ENCODE measurements around the gene OR14K1. TPM values are rescaled to one million over a fixed set of nuclear protein-coding genes. Genes with fewer than 3 reads are reported as not detected.

Gene OR14K1
- total RNA-seq, 4 donors from 2014 or later = not detected

DNA sequence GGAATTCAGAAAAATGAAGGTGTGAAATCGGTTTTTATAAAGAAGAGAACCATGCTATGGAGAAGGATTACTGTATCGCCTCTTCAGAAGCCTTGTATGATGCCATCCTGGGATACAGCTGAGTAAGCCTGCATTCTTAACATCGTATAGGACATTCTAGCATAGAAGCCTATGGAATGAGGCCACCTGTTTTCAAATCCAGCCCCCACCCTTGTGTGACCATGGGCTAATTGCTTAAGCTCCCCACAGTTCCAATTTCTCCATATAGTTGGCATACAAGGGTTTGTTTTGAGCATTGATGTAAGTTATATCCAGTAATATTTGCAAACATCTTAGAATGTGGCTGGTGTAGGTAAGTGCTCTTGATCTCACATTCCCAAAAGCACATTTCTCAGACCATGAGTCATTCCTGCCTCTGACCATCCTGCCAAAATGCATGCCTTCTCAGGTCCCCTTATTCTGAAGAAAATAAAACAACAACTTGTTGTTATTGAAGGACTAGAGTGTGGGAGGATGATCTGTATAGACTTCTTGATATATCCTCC lies 8.0 kb downstream of the OR14K1 start:
- TF ChIP-seq, protein P1, sequence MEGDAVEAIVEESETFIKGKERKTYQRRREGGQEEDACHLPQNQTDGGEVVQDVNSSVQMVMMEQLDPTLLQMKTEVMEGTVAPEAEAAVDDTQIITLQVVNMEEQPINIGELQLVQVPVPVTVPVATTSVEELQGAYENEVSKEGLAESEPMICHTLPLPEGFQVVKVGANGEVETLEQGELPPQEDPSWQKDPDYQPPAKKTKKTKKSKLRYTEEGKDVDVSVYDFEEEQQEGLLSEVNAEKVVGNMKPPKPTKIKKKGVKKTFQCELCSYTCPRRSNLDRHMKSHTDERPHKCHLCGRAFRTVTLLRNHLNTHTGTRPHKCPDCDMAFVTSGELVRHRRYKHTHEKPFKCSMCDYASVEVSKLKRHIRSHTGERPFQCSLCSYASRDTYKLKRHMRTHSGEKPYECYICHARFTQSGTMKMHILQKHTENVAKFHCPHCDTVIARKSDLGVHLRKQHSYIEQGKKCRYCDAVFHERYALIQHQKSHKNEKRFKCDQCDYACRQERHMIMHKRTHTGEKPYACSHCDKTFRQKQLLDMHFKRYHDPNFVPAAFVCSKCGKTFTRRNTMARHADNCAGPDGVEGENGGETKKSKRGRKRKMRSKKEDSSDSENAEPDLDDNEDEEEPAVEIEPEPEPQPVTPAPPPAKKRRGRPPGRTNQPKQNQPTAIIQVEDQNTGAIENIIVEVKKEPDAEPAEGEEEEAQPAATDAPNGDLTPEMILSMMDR (IDR thresholded peaks at IDR 0.05; ENCODE audit: low read depth) = no peak

DNA sequence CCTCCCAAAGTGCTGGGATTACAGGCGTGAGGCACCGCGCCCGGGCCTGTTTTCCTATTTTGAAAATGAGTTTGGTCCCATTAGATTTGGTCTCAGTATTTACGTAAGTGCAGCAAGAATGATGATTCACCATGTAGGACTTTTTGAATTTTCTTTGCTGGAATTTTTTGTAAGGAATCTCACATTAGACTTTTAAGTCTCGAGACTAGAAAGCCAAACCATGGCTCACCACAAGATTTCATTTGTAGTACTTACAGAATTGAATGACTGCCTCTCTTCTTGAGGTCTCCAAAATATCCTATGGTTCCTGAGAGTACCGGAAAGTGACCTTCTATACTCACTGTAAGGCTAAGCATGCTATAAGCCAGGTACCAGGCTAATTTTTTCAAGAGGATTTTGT lies 9.2 kb downstream of the OR14K1 start:
- TF ChIP-seq, protein P1 (IDR thresholded peaks at IDR 0.05; ENCODE audit: low read depth) = no peak

DNA sequence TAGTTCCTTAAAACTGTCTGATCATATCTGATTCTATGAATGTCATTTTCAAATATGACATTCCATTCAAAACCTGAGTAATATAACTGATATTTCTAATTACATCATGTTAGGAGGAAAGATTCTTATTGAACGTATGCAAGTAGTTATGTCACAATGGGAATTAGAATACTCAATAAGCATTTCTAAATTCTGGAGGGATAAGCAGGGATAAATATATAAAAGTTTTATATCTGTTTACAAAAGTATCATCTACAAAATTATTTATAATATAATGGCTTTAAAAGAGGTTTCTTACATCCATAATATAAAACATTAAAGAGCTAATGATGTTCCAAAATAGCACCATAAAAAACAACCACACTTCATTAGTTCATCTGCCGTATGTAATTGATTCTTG lies 9.6 kb downstream of the OR14K1 start, which contains the start of gene OR14A2:
Gene OR14A2, minus strand, starts transcription at position 101 of the 400 bp plus-strand sequence.
- TF ChIP-seq, protein P1 (IDR thresholded peaks at IDR 0.05; ENCODE audit: low read depth) = no peak

DNA sequence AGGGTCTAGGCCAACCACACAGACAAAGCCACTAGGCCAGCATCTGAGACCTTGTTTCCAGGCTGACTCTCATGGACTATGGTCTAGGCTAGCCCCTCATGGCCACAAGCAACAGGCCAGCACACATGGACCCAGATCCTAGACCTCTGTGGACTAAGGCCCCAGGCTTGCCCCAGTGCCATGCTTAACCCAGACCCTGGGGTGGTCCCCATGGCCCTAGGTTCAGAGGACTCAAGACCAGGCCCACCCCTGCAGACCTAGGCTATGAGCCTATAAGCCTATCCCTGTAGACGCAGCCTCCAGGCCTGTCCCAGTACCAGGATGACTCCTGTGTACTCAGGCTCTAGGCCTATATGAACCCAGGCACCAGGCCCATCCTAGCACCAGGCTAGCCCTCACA lies 11.5 kb downstream of the OR14K1 start:
- TF ChIP-seq, protein P1 (IDR thresholded peaks at IDR 0.05; ENCODE audit: low read depth) = no peak

DNA sequence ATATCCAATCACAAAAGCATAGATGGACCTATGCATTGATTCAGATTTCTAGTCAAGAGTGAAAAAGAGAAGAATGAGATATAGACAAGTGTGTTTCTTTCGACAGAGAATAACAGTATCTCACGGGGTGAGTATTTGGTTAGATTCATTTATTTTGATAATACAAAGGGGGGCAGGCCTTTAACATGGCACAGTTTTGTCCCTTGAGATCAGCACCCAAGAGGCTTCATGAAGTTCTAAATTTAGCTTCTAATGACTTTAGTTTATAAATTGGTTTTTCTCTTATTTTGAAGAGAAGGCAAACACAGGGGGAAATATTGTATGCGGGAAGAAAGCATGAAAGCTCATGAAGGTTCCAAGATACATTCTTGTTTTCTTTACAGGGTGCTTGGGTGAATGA lies 22.0 kb downstream of the OR14K1 start, which contains the start of gene OR1C1:
Gene OR1C1, minus strand, starts transcription at position 101 of the 400 bp plus-strand sequence. CDS start 2,150 bp downstream, outside the sequence.
- TF ChIP-seq, protein P1 (IDR thresholded peaks at IDR 0.05; ENCODE audit: low read depth) = no peak

DNA sequence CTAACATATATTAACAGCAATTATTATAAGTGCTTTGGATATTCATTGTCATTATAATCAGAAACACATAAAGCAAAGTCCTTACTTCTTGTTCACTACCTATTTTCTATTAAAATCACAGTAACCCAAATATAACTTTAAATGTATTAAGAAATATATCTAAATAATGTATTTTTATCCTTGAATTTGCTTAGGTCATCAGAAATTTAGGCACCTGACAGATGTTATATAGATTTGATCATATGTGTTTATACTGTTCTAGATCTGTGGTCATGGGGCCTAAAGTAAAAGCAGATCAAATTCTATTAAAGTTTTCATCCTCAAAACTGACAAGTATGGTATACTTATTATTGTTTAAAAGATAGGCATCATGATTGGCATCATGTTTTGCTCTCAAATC lies 31.2 kb downstream of the OR14K1 start:
- TF ChIP-seq, protein P1 (IDR thresholded peaks at IDR 0.05; ENCODE audit: low read depth) = no peak

Other genes with a start within 250 kb of the OR14K1 start
- under 1 TPM in 1 of 4 donors, not detected in 3; 0.17 TPM for gene OR2C3, start 202.2 kb upstream of the OR14K1 start, total RNA-seq
- 1 to 10 TPM in 2 of 4 donors, under 1 TPM in 2; 0.68 to 2.1 (median 0.93) TPM for gene GCSAML, start 189.5 kb upstream of the OR14K1 start, total RNA-seq
- not detected for gene OR2G2, start 150.3 kb upstream of the OR14K1 start, total RNA-seq
- gene OR2G3, start 133.0 kb upstream of the OR14K1 start, total RNA-seq = not detected
- gene OR13G1, start 58.9 kb upstream of the OR14K1 start, total RNA-seq = not detected
- gene OR6F1, start 22.0 kb upstream of the OR14K1 start, total RNA-seq = not detected
- not detected for gene OR14A2, start 9.5 kb downstream of the OR14K1 start, total RNA-seq
- gene OR1C1, start 21.9 kb downstream of the OR14K1 start, total RNA-seq = not detected
- not detected for gene OR14A16, start 85.5 kb downstream of the OR14K1 start, total RNA-seq
- gene OR11L1, start 103.3 kb downstream of the OR14K1 start, total RNA-seq = not detected
- 1 to 10 TPM in 2 of 4 donors, under 1 TPM in 2; 0.33 to 7.0 (median 1.2) TPM for gene TRIM58, start 118.6 kb downstream of the OR14K1 start, total RNA-seq
- gene OR2W3, start 157.0 kb downstream of the OR14K1 start, total RNA-seq = 1 to 10 TPM in 1 of 4 donors, not detected in 3; 3.1 TPM
- not detected for gene OR2T8, start 181.6 kb downstream of the OR14K1 start, total RNA-seq
- gene OR2AJ1, start 186.3 kb downstream of the OR14K1 start, total RNA-seq = not detected
- not detected for gene OR2L8, start 210.2 kb downstream of the OR14K1 start, total RNA-seq
- gene OR2AK2, start 226.6 kb downstream of the OR14K1 start, total RNA-seq = under 1 TPM in 1 of 4 donors, not detected in 3; 0.34 TPM

Measured in subcutaneous adipose tissue (tissue), 4 donors.